Measurements from ENCODE around the gene TRMT10C. TPM values are rescaled to one million over a fixed set of nuclear protein-coding genes. Genes with fewer than 3 reads are reported as not detected.

The TRMT10C gene
- total and polyA plus RNA-seq, 9 of the 15 experiments (the other 6 are each of a cell fraction or from before 2014, with no cell fraction given), result 48.6 to 106 (median 63.9) TPM

DNA sequence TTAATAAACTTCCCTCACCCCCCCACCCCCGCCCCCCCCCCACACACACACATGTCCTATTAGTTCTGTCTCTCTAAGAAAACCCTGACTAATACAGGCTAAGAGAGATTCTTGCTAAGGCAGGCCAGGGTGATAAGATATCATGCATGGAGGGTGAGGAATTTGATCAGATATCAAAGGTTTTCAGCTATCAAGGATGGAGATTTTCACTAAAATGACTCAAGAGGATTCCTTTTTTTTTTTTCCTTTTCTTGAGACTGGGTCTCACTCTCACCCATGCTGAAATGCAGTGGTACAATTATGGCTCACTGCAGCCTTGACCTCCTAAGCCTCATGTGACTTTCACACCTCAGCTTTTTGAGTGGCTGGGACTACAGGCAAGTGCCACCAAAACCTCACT lies 33.8 kb upstream of the TRMT10C start:
- Histone ChIP-seq H3K27ac (ENCODE audit: extremely low read depth, low read depth, low read length) (no peak overlapping the region), H3K4me1 (replicated peaks in 1 of 2; ENCODE audit: control insufficient read depth in 2 of 2, insufficient read depth in 2 of 2, low read length in 2 of 2) (peaks cover 10 to 45% of the 10 kb centered on the region in 2 experiments; a peak in 4 of 5 replicates), H3K79me2 (ENCODE audit: control insufficient read depth, insufficient read depth, low read length) (no peaks in the 10 kb centered on the region), H3K4me3 (no peak overlapping the region), H3K9ac (ENCODE audit: insufficient read depth in 1 of 2, low read depth in 2 of 2, low read length in 2 of 2) (no peak overlapping the region), H2AFZ (ENCODE audit: low read depth, low read length) (no peak overlapping the region), H3K4me2 (ENCODE audit: insufficient read depth, low read length) (no peak overlapping the region), H3K36me3 (ENCODE audit: control insufficient read depth, insufficient read depth, low read length) (no peaks in the 10 kb centered on the region), H3K27me3 (ENCODE audit: control insufficient read depth in 2 of 2, insufficient read depth in 2 of 2, low read length in 2 of 2) (no peaks in the 10 kb centered on the region), H3K9me1 (ENCODE audit: control insufficient read depth, insufficient read depth, low read length) (no peaks in the 10 kb centered on the region), H3K9me3 (replicated peaks; ENCODE audit: control insufficient read depth, insufficient read depth, low read depth, low read length) (0 out of 2 replicates have a peak, but pooled peaks cover 2% of the 10 kb centered on the region), H4K20me1 (replicated peaks; ENCODE audit: control insufficient read depth, insufficient read depth, low read length) (no peaks in the 10 kb centered on the region)
- FAIRE-seq (no peak), ATAC-seq (no peak), DNase-seq (ENCODE audit: extremely low read depth in 1 of 4, low spot score in 3 of 4) (no peak)
- POLR2A ChIA-PET, result interaction anchor here (0.7 kb wide), 1 partner anchor 1136 kb away, joined by 3 read pairs; no protein-coding TSS in a partner anchor
- no peak for TF ChIP-seq ZNF316 (IDR thresholded peaks at IDR 0.05)
- TF ChIP-seq PML (IDR thresholded peaks at IDR 0.05; ENCODE audit: low read length), result no peak
- TF ChIP-seq ZNF668 (CRISPR knock-in tag; IDR thresholded peaks at IDR 0.05), result no peak
- TF ChIP-seq, protein P1, sequence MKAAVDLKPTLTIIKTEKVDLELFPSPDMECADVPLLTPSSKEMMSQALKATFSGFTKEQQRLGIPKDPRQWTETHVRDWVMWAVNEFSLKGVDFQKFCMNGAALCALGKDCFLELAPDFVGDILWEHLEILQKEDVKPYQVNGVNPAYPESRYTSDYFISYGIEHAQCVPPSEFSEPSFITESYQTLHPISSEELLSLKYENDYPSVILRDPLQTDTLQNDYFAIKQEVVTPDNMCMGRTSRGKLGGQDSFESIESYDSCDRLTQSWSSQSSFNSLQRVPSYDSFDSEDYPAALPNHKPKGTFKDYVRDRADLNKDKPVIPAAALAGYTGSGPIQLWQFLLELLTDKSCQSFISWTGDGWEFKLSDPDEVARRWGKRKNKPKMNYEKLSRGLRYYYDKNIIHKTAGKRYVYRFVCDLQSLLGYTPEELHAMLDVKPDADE (conservative IDR thresholded peaks at IDR 0.05; ENCODE audit: control insufficient read depth, low read depth, low read length), result no peak
- no peak for TF ChIP-seq YY1 (IDR thresholded peaks at IDR 0.05; ENCODE audit: borderline replicate concordance in 1 of 3, control insufficient read depth in 1 of 3, extremely low read depth in 1 of 3, insufficient read depth in 3 of 3, insufficient read length in 1 of 3, insufficient replicate concordance in 2 of 3, low read depth in 1 of 3, low read length in 2 of 3)
- TF ChIP-seq, protein P2, sequence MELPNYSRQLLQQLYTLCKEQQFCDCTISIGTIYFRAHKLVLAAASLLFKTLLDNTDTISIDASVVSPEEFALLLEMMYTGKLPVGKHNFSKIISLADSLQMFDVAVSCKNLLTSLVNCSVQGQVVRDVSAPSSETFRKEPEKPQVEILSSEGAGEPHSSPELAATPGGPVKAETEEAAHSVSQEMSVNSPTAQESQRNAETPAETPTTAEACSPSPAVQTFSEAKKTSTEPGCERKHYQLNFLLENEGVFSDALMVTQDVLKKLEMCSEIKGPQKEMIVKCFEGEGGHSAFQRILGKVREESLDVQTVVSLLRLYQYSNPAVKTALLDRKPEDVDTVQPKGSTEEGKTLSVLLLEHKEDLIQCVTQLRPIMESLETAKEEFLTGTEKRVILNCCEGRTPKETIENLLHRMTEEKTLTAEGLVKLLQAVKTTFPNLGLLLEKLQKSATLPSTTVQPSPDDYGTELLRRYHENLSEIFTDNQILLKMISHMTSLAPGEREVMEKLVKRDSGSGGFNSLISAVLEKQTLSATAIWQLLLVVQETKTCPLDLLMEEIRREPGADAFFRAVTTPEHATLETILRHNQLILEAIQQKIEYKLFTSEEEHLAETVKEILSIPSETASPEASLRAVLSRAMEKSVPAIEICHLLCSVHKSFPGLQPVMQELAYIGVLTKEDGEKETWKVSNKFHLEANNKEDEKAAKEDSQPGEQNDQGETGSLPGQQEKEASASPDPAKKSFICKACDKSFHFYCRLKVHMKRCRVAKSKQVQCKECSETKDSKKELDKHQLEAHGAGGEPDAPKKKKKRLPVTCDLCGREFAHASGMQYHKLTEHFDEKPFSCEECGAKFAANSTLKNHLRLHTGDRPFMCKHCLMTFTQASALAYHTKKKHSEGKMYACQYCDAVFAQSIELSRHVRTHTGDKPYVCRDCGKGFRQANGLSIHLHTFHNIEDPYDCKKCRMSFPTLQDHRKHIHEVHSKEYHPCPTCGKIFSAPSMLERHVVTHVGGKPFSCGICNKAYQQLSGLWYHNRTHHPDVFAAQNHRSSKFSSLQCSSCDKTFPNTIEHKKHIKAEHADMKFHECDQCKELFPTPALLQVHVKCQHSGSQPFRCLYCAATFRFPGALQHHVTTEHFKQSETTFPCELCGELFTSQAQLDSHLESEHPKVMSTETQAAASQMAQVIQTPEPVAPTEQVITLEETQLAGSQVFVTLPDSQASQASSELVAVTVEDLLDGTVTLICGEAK (IDR thresholded peaks at IDR 0.05), result no peak
- TF ChIP-seq, protein P2 (CRISPR knock-in tag; IDR thresholded peaks at IDR 0.05), result no peak
- TF ChIP-seq GATAD2B (IDR thresholded peaks at IDR 0.05; ENCODE audit: borderline replicate concordance), result no peak
- TF ChIP-seq KLF10 (CRISPR knock-in tag; IDR thresholded peaks at IDR 0.05), result no peak
- TF ChIP-seq RBBP5 (IDR thresholded peaks at IDR 0.05; ENCODE audit: borderline replicate concordance, insufficient read depth, low read length, poor library complexity, severe bottlenecking), result no peak
- CTCF ChIA-PET (ENCODE audit: low intra/inter-chr PET ratio), result no interaction called here
- intact Hi-C loops (cut with micrococcal nuclease) (no loop called here), in situ Hi-C loops (cut with MboI) (no loop called here)
- no CpG with 5 or more reads among the region's 1 CpG for WGBS (ENCODE audit: insufficient coverage, low coverage, missing lambda C conversion rate)
- BruUV-seq (replicated peaks), result no TSS peak
